GM19025 (cell line): Measurements from ENCODE around the gene SHKBP1.
A peak's percentile ranks its signal among the peaks of the same experiment; 100 is the strongest.
"Not testable (repeated sequence)": the region's sequence is repeated elsewhere in the genome, so short reads cannot be mapped to it uniquely, and the experiment has no call there.

ENCODE experiments used
- ATAC-seq: cut with Tn5 transposase; IDR thresholded peaks from one replicate; pipeline ENCODE4 v1.9.1; 2021; ENCODE audit warnings: mild to moderate bottlenecking, low read depth, moderate library complexity; ENCODE audit not compliant: unreplicated experiment

Gene SHKBP1

DNA sequence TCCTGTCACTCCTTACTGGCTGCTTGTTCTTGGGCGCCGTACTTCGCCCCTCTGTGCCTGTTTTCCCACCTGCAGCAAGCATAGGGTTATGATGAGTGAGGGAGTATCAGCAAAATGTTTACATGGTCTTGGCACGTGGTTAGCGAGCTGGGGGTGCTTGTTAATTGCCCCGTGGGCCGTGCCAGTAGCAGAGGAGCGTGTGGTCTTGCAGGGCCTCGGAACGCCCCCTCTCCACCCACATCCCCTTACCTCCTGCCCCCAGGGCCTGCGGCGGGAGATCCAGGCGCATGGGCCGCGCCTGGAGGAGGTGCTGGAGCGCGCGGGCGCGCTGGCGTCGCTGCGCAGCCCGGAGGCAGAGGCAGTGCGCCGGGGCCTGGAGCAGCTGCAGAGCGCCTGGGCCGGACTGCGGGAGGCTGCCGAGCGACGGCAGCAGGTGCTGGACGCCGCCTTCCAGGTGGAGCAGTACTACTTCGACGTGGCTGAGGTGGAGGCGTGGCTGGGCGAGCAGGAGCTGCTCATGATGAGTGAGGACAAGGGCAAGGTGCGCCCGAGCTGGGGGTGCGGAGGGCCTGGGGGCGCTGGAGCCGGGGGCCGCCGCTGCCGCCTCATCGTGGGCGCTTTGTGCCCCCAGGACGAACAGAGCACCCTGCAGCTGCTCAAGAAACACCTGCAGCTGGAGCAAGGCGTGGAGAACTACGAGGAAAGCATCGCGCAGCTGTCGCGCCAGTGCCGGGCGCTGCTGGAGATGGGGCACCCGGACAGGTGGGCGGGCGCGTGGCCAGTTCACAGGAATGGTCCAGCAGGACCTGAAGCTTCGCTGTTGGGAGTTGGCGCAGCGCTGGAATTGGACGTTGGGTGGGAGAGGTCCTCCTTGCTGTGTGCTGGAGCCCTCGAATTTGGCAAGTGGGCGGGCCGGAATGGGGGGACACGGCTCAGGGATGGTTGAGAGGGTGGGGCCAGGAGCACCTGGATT, 22.5 kb upstream of the SHKBP1 start:
- ATAC-seq: no peak

DNA sequence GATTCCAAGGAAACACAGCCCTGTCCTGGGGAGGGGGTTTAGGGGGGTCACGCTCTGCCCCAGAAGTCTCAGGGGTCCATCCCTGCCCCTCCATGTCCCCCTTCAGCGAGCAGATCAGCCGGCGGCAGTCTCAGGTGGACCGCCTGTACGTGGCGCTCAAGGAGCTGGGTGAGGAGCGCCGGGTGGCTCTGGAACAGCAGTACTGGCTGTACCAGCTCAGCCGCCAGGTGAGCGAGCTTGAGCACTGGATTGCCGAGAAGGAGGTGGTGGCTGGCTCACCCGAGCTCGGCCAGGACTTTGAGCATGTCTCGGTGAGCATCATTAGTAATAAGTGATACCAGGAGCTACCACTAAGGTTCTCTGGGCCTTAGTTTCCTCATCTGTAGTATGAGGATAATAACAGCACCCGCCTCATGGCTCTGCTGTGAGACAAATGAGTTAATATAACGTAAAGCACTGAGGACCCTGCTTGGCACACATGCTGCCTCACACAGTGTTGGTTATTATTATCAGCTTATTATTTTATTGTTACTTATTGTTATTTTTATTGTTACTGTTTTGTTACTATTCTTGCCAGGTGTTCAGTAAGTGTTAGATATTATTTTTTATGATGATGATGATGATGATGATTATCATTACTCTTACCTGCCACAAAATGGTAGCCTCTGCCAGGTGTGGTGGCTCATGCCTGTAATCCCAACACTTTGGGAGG, 20.5 kb upstream of the SHKBP1 start:
- ATAC-seq: no peak

DNA sequence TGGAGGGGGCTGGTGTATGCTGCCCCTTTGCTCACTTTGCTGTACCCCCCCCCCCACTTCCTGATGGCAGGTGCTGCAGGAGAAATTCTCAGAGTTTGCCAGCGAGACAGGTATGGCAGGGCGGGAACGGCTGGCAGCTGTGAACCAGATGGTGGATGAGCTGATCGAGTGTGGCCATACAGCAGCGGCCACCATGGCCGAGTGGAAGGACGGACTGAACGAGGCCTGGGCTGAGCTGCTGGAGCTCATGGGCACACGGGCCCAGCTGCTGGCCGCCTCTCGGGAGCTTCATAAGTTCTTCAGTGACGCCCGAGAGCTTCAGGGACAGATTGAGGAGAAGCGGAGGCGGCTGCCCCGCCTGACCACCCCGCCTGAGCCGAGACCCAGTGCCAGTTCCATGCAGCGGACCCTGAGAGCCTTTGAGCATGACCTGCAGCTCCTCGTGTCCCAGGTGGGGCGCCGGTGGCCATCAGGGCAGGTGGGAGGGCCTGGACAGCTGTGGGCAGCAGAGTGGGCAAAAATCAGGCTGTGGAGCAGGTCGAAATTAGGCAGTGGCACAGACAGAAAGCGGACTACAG, 19.6 kb upstream of the SHKBP1 start:
- ATAC-seq: no peak

DNA sequence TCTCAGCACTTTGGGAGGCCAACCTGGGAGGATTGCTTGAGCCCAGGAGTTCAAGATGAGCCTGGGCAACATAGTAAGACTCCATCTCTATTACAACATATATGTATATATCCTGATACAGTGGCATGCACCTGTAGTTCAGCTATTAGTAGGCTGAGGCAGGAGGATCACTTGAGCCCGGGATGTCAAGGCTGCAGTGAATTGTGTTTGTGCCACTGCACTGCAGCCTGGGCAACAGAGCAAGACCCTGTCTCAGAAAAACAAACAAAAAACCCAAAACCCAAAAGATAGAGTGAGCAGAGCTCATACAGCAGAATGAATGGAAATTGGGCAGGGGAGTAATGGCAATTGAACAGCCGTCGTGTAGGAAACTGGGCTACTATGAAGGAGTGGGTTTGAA, 17.3 kb upstream of the SHKBP1 start:
- ATAC-seq: no peak

DNA sequence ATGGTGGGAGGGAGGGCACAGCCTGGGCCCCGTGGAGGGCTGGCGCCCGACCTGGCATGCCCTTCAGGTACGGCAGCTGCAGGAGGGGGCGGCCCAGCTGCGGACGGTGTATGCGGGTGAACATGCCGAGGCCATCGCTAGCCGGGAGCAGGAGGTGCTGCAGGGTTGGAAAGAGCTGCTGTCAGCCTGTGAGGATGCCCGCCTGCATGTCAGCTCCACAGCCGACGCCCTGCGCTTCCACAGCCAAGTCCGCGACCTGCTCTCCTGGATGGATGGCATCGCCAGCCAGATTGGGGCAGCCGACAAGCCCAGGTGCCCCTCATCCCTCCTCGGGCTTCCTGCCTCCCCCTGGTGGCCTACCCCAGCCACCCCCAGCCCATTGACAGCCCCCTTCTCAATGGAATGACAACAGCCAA, 16.6 kb upstream of the SHKBP1 start:
- no peak for ATAC-seq

DNA sequence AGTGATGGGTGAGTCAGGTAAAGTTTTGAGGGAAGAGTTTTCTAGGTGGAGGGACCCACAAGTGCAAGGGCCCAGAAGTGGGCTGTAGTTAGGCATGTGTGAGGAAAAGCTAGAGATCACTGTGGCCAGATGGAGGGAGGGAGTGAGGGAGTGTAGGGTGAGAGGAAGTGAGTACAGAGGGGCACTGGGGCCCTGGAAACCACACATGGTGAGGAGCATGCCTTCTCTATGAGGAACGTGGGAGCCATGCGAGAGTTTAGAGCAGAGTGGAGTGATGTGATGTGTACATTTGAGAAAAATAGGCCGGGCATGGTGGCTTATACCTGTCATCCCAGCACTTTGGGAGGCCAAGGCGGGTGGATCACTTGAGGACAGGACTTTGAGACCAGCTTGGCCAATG, 14.7 kb upstream of the SHKBP1 start:
- ATAC-seq: no peak

DNA sequence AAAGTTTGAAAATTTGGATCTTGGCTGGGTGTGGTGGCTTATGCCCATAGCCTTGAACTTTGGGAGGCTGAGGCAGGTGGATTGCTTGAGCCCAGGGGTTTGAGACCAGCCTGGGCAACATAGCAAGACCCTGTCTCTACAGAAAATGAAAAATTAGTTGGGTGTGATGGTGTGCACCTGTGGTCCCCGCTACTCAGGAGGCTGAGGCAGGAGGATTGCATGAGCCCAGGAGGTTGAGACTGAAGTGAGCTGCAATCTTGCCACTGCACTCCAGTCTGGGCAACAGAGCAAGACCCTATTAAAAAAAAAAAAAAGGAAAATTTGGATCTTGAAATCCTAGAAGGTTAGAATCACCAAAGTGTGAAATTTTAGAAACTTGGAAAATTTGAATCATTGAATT, 12.1 kb upstream of the SHKBP1 start:
- ATAC-seq: not testable (repeated sequence)

DNA sequence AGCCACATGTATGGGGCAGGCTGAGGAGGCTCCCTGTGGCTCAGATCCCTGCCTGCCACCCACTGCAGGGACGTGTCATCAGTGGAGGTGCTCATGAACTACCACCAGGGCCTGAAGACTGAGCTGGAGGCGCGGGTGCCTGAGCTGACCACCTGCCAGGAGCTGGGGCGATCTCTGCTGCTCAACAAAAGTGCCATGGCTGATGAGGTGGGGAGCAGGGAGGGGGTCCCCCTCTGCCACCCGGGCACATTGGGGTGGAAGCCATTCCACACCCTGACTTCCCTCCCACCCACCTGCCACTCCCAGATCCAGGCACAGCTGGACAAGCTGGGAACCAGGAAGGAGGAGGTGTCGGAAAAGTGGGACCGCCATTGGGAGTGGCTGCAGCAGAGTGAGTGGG, 11.3 kb upstream of the SHKBP1 start:
- ATAC-seq: no peak

DNA sequence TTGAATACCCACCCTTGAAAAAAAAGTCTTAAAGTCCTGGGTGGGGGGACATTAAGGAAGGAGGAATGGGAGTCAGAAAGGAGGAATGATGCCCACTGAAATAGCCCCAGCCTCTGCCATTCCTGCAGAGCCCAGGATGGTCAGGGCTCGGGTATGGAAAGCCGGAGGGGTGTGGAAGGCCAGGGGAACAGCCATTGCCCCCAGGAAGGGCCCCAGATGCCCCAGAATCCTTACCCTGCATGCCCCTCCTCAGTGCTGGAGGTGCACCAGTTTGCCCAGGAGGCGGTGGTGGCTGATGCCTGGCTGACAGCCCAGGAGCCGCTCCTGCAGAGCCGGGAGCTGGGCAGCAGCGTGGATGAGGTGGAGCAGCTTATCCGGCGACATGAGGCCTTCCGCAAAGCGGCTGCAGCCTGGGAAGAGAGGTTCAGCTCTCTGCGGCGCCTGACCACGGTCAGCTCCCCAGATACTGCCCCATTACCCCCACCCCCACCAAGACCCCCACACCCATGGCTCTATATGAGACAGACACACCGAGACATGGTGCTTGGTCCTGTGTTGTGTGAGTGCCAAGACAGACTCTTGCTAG, 10.7 kb upstream of the SHKBP1 start:
- no peak for ATAC-seq

DNA sequence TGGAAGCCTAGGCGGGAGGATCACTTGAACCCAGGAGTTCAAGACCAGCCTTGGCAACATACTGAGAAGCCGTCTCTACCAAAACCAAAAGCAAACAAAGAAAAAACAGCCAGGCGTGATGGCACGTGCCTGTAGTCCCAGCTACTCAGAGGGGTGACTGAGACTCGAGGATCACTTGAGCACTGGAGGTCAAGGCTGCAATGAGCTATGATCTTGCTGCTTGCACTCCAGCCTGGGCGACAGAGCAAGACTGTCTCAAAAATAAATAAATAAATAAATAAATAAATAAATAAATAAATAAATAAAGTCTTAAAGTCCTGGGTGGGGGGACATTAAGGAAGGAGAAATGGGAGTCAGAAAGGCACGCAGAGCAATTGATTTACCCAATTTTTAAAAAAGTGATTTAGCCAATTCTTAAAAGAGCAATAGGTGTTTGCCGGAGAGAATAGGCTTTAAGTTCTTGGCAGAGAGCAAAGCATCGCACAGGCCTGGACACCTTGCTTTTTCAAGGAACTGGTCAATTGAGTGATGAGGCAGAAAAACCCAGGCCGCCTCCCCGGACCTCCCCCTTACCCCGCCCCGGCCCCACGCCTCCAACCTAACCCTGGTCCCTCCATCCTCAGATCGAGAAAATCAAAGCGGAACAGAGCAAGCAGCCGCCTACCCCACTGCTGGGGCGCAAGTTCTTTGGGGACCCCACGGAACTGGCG, 9.5 kb upstream of the SHKBP1 start:
- no peak for ATAC-seq

DNA sequence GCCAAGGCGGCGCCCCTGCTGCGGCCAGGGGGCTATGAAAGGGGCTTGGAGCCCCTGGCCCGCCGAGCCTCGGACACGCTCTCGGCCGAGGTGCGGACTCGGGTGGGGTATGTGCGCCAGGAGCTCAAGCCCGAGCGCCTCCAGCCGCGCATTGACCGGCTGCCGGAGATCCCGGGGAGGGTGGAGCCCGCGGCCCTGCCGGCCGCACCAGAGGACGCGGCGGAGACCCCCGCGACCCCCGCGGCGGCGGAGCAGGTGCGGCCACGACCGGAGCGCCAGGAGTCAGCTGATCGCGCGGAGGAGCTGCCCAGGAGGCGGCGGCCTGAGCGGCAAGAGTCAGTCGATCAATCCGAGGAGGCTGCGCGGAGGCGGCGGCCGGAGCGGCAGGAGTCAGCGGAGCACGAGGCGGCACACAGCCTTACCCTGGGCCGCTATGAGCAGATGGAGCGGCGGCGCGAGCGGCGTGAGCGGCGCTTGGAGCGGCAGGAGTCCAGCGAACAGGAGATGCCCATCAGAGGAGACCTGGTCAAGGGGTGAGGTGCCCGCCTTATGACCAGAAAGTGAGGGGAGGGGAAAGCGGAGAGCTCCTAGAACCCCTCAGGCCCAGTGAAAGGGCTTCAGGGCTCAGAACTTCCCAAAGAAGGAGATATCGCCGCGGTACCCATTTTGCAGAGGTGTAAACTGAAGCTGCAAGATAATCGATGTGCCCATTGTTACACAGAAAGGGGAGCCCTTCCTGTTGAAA, 8.8 kb upstream of the SHKBP1 start:
- no peak for ATAC-seq

DNA sequence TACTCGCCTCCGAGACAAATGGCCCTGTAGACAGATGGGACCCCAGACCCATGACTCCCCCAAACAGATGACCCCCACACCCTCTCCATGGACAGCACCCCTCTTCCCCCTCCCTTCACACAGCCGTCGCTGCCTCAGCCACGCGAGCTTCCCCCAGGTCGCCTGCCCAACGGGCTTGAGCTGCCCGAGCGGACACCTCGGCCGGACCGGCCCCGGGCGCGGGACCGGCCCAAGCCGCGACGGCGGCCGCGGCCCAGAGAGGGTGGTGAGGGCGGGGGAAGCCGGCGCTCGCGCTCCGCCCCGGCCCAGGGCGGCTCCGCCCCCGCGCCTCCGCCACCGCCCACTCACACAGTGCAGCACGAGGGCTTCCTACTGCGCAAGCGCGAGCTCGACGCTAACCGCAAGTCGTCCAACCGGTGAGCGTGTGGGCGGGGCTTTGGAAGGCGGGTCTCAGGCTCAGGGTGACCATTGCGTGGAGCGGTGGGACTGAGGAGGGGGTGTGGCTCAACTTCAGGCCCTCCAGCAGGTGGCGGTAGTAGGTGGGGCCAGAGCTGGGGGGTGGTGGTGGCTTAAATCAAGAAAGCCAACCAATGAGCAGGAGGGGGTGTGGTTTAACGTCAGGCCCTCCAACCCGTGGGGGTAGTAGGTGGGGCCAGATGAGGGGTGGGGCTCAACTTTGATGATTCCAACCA, 6.2 kb upstream of the SHKBP1 start:
- peak; percentile 81 for ATAC-seq

DNA sequence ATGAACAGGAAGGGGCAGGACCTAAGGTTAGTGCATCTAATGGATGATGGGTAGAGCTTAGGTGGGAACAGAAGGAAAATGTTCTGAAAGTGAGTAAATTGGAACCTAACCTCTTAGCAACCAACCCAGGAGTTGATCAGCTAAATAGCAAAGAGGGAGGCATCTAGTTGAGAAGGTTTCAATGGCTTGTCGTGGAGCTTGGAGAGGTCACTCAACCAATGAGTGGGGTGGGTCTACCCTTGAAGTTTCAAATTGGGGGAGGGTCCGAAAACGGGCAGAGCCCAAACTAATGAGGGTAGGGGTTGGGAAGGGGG, 5.7 kb upstream of the SHKBP1 start:
- ATAC-seq: no peak

DNA sequence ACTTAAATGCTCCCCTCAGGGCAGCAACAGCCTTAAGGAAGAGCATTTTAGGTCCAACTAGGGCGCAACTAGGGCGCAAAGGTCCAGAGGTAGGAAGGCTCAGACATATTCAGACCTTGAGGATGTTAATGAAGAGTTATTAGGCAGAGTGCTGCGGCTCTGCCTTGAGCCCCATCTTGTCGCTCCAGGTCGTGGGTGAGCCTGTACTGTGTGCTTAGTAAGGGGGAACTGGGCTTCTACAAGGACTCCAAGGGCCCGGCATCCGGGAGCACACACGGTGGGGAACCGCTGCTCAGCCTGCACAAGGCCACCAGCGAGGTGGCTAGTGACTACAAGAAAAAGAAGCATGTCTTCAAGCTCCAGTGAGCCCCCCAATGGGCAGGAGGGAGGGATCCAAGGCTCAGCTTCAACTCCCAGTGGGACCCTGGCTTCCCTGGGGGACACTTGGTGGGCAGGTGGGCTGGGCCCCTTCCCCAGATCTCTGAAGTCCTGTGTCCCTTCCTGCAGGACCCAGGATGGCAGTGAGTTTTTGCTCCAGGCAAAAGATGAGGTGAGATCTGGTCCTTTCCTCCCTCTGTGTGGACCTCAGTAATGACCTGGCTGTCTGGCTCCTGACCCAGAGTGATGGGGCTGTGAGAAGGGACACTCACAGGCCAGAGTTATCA, 4.7 kb upstream of the SHKBP1 start:
- ATAC-seq: no peak

DNA sequence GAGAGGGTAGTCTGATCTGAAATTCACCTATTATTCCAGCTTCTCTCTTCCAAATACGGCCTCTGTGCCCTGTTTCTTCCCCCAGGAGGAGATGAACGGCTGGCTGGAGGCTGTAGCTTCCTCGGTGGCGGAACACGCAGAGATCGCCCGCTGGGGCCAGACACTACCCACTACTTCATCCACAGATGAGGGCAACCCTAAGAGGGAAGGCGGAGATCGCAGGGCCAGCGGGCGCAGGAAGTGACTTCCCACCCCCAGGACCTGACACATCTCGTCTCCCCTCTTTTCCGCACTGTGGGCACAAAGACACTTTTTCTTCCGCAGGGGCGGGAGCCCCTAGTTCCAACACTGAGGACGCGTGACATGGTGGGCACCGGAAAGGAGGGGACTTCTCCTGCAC, 1.3 kb upstream of the SHKBP1 start:
- ATAC-seq: no peak

DNA sequence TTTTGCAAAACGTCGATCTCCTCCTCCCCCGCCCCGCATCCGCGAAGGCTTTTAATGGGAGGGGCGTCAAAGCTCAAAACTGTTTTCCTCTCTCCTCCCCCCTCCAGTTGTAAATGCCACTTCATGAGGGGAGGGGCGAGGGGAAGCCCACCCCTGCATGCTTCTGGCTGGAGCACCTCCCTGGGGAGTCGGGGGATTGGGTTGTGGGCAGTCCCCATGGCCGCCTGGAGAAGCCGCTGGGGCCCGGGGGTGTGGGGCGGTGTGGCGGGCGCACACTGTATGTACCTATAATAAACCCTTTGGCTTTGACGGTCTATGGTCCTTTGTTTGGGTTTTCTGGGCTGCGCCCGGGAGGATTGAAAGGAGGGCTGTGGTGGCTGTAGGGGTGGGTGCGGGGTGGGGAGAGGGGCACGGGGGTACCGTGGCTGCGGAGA, 505 bp upstream of the SHKBP1 start:
- ATAC-seq: no peak

DNA sequence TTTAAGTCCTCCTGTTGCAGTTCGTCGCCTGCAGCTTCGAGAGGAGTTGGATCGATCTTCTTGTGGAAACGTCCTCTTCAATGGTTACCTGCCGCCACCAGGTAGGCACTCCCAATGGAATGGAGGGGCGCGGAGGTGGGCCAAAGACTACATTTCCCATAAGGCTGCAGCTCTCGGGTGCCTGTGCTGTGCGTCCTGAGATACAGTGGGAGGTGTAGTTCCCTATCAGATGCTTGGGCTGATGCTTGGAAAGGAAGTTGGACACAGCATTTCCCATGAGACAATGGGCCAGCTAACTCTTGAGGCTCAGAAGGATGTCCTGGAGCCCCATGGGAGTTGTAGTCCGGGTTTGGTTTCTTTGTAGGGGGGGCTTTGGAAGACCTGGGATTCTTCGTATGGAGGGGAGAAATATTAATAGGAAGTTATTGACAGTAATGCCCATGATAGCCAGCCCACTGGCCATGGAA, 1.8 kb downstream of the SHKBP1 start:
- ATAC-seq: no peak

DNA sequence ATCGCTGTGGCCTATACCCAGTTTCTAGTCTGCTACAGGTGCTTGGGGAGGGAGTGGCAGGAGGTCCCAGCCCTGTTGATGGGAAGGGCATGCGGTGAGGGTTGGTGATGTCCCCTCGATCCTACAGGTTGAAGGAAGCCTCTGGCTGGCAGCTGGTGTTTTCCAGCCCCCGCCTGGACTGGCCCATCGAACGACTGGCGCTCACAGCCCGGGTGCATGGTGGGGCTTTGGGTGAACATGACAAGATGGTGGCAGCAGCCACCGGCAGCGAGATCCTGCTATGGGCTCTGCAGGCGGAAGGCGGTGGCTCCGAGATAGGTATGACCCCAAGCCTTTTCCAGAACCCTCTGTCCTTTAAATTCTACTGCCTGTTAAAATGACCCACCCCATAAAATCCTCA, 3.9 kb downstream of the SHKBP1 start:
- ATAC-seq: no peak

DNA sequence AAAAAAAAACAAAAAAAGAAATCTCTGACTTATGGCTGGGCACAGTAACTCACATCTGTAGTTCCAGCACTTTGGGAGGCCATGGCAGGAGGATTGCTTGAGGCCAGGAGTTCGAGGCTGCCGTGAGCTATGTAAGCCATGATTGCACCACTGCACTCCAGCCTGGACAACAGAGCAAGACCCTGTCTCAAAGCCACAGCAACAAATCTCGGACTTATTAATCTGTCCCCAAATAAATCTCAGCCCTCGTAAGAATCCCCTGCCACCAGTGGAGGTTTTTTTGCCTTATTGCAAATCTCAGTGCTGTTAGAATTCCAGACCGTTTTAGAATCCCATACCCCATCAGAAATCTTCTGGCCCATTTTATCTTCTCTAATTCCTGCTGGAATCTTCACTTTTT, 4.9 kb downstream of the SHKBP1 start:
- no peak for ATAC-seq
